Hepatocyte (in vitro differentiated cells): ENCODE results near the gene STX8.

ENCODE experiments used
- CTCF ChIP-seq: fragments of 200-600 bp; sonication (generic); IDR thresholded peaks from 2 replicates; pipeline ENCODE4 v1.5.1; 2016; ENCODE audit warnings: antibody characterized with exemption, mild to moderate bottlenecking; ENCODE audit not compliant: poor library complexity
- EZH2 ChIP-seq: fragments of 200-600 bp; sonication (generic); IDR thresholded peaks from 2 replicates; pipeline ENCODE4 v1.6.1; 2016; ENCODE audit warnings: antibody characterized with exemption, mild to moderate bottlenecking, borderline replicate concordance
- EZH2phosphoT487 ChIP-seq: fragments of 200-600 bp; sonication (generic); IDR thresholded peaks from one replicate; pipeline ENCODE4 v1.6.1; 2018; ENCODE audit warnings: antibody characterized with exemption, mild to moderate bottlenecking, low read depth, moderate library complexity; ENCODE audit not compliant: unreplicated experiment, severe bottlenecking

GRCh38 chr17:9355846-9356245 is 219.8 kb downstream of the STX8 start:
- no peak for TF ChIP-seq CTCF
- TF ChIP-seq EZH2 = no peak
- no peak for TF ChIP-seq EZH2phosphoT487
